NCI-H2196 treated with DMSO at 0.1 percent for 48 hours (cell line): Measurements from ENCODE around the gene FAM219A.

Experiments
- DNase-seq: peaks from one replicate; lab custom pipeline; 2025; ENCODE audit not compliant: unreplicated experiment; lab: John Stamatoyannopoulos, UW

The FAM219A gene

DNA sequence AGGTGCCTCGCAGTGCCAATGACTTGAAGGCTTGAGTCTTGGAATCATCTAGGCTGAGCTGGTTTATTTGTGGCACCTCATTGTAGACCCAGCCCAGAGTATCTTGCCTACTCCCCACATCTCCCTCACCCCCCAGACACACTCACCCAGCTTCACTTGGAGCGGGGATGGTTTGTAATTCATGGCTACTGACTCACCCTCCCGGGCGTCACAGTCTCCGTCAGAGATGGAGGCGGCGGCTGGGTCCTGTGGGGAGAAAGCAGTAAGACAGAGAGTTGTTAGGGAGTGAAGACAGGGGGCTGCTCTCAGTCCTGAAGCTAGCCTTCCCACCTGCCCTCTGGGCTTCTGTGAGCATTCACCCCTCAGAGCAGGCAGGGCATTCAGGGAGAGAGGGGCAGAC is 52.7 kb downstream of the FAM219A start:
- no peak for DNase-seq

DNA sequence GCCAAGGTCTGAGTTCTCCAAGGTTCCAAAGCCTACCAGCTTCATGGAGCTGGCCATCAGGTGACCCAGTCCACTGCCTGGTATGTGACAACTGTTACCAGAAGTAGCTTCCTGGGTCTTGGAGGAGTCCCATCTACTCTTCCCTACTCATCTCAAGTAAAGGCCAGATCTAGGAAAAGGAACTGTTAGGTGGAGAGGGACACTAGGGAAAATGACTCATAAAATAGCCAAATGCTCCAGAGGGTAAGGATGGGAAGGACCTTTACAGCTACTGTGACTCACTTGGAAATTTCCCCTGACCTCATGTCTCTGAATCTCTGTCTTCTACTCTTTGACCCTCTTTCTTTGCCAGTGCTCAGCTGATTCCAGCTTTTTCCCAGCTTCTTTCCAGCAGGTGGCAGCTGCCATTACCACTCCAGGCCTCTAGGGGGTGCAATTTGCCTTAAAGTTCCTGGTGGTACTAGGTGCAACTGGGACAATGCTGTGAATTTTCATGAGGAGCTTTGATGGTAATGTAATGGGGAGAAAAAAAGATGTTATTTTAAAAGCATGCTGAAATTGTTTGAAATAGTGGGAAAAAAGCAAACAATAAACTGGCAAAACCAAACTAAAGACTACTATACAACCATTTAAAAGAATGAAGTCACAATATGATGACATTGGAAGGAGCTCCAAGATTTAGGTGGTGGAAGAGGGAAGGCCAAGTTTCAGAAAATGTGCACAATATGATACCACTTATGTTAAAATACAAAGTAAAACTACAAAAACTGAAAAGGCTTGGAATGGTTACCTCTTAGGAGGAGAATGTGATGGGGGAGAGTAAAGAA is 54.6 kb downstream of the FAM219A start:
- DNase-seq: peak; percentile 60

DNA sequence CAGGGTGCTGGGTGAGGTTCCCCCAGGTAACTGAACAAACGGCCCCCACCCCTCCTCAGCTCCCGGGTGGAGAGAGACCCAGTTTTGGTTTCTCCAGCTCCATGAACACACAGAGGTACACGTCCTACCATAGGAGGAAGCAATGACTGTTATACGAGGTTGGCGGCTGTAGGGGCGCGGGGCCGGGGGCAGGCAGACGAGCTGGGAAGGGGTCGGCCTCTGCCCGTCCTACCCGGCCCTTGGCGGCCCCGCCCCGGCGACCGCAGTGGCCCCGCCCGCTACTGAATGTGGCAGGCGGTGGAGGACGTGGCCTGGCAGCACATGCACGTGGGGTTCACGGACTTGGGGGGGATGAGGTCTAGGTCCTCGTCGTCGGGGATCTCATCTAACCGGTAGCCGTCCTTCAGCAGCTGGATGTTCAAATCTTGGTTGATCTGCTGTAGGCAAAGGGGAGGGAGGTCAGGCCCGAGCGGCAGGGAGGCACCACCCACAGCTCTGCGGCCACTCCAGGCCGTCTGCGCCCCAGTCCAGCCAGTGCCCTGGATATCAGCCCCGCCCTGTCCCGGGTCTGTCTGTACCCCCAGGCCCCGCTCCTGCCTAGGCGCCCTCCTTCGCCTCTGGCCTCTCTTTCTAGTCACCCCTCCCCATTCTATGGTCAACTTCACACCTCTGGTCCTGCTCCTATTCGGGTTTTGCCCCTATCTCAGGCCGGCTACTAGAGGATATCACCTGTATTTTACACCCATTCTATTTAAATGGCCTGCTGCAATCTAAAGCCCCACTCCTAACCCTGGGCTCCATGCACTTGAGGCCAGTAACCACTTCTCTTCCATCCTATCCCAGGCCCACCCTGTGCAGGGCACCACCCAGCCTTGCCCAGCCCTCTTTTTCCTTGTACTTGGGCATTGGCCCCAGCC is 57.4 kb downstream of the FAM219A start:
- DNase-seq: no peak

DNA sequence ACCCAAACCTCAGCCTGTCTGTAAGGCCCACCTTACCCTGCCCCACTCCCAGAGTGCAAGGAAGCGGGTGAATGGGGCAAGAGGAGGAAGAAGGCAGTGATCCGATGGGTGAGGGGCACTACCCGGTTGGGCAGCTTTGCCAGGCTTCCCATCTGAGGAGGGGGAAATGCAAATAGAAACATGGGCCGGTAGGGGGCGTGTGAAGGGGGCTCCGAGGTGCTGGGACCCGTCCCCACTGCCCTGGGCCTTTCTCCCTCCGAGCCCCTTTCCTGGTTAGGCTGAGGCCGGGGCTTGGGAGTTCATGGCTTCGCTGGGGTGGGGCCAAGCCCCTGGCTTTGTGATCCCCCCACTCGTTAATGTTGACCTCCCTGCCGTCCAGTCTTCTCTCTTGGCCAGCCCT is 58.1 kb downstream of the FAM219A start:
- no peak for DNase-seq

DNA sequence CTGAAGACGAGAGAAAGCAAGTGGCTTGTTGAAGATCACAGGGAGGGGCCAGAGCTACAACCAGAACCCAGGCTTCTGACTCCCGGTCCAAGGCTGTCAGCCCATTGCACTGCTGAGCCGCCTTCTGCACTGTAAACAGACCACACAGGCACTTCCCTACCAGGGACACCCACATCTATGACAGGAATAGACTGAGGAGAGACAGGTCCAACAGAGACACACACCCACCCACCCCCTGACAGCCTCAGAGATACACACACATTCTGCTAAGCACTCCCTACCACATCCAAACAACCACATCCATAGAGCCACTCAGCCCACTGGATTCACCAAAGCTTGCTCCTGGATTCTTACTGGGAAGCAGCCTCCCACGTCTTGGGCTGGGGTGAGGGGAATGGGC is 58.6 kb downstream of the FAM219A start:
- no peak for DNase-seq

DNA sequence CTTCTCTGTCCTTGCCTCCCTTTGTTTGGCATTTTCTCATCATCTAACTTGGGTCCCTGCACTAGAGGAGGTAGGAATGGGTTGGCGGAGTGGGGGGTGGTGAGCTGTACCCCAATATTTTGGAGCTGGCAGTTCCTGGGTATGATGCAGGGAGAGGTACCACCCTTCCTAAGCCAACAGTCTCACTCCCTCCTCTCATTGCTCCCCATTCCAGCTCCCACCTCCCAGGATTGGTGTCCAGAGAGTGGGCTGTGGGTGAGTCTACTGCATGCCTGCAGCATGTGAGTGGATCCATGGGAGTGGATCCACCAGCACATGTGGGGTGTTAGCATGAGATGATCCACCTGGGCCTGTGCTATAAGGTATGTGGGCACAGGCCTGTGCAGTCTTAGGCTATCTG is 59.5 kb downstream of the FAM219A start:
- DNase-seq: no peak

DNA sequence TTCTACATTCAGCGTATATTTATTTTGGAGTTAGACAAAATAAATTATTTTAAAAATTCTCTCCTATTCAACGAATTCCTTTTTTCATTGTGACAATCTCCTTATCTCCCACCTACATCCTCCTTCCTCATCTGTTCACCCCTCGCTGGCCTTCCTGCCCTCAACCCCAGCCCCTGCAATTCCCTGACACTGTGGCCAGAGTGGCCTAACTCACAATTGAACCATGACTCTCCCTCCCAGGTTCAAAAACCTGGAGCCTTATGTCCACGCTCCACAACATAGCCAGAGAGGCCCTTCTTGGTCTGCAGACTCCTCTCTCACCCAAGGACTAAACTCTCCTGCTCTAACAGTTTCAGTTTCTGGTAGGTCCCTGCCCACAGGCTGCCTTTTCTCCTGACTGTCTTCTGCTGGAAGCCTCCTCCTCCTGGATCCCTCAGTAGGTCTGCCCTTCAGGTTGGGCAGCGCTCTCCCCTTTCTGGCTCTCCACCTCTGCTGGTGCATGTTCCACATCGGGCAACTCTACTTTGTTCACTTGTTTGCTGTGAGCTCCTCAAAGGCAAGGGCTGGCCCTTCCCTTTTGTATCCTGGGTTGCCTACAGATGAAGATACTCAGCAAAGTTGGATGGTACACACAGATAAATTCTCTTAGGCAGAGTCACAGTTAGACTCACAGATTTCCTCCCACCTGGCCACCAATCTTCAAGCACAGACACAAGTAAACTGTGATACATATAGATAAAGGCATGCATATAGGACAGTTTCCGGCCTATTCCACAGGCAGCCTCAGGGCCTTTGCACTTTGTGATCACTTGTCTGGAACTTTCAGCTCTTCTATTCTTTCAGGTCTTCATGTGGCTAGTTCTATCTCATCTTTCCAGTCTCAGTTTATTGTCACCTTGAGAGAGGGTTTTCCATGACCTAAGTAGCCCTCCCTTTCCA is 61.8 kb downstream of the FAM219A start:
- DNase-seq: no peak

DNA sequence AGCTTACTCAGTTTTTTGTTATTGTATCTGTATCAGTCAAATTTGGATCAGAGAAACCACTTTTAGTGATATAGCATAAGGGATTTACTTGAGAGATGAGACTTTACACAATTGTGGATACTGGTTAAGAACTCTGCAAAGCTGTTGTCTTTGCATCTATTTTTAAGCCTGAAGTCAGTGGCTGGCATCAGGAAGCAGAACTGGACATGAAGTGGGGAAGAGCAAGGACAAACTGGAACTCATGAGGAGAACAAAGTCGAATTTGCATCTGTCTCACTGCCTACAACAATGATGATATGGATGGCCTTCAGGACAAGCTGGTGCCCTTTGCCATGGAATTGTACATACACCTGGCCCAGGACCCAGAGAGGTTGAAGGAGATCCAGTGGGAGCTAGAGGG is 65.9 kb downstream of the FAM219A start:
- no peak for DNase-seq

DNA sequence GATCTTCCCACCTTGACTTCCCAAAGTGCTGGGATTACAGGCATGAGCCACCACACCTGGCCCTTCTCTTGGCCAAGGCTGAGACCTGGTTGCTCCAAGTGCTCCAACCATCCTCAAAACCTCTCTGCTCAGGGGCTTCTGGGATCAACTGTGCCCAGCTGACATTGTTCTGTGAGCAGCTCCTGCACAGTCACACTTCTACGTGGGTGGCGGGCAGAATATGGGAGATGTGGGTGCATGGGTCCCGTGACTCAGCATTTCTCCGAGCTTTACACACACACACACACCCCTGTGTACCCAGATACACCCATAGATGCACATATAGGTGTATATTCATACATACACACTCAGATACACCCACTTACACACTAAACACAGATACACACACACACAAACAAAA is 71.1 kb downstream of the FAM219A start:
- no peak for DNase-seq

DNA sequence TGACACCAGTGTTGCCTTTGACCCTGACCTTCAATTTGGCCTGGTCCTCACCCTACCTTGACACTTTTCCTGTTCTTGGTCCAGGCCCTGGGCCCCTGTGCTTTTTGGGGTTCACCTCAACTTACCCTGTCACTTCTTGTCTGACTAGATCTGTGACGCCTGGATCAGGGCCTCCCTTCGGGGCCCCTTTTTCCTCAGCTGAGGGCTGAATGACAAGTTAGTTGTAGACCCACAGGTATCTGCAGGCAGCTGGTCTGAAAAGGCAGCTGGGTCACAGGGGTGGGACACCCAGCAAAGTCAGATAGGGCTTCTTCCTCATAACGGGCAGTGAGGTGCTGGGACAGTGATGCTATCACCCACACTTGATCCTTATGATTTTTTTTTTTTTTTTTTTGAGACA is 71.7 kb downstream of the FAM219A start:
- DNase-seq: no peak

DNA sequence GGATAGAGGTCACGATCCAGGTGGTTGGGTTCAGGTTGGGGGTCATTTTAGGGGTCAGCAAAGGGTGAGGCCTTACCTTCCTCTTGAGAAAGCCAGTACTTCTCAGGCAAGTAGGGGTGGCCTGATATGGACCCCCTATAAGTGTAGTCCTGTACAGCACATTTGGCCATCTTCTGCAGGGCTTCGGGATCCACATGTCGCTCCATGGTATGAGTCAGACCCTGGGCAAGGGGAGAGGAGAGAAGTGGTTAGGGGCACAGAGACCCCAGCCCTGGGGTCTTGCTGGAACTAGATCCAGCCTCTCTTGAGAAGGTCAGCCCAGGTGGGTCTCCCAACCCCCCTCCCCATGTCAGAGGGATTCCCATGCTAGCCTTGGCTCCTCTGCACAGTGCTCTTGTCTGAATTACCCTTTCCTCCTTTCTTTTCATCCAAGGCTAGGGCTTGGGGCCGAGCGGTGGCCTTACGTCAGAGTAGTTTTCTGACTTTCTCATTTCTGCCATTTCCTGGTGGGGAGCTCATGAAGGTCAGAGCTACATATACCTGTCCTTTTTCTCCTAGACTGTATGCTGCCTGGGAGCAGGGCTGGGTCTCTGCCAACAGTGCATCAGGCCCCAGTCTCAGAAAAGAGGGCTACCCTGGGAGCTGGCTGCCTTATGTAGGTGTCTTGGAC is 72.7 kb downstream of the FAM219A start:
- no peak for DNase-seq

DNA sequence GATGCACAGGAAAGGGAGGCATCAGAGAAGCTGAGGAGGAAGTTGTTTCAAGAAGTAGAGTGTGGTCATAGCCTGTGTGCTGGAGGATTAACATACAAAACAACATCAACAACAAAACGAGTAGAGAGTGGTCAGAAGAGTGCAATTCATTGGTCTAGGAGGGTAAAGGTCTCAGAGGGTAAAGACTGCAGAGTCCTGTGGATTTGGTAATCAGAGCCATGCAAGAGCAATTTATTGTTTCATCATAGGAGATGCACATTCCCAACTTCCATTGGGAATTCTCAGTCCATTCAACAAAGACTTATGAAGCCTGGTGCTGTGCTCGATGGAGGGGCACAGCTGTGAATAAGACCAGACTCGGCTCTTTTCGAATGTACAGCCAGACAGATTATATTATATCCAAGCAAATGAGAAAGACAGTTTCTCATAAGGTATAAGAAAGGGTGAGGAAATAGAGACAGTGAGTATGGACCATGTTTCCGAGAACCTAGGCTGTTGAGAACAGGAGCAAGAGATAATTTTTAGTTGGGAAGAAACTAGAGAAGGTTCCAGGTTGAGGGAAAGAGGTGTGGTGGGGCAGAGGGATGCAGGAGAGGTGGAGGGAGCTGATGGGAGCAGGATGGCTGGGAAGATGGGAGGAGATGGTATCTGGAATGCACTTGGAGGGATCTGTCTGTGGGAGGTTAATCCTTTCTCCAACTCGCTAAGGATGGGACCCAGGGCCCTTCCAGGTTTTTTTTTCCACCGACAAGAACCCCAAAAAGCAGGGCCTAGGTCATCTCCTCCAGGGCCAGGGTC is 73.8 kb downstream of the FAM219A start:
- DNase-seq: no peak

DNA sequence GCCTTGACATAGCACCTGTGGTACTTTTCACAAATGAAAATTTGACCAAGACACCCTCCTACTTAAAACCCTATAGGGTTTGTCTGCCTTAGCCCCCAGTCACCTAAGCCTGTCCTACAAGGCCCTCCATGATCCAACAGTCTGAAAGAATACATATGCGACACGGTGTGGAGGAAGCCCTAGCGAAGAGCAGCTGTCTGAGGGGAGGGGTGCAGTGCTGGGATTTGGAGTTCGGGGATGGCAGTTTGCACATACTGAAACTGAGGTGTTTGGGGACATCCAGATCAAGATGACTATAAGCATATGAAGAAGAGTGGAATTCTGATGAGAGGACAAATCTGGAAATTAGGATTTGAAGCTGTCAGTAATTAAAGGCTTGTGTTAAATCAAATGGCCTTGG is 74.5 kb downstream of the FAM219A start:
- DNase-seq: no peak

DNA sequence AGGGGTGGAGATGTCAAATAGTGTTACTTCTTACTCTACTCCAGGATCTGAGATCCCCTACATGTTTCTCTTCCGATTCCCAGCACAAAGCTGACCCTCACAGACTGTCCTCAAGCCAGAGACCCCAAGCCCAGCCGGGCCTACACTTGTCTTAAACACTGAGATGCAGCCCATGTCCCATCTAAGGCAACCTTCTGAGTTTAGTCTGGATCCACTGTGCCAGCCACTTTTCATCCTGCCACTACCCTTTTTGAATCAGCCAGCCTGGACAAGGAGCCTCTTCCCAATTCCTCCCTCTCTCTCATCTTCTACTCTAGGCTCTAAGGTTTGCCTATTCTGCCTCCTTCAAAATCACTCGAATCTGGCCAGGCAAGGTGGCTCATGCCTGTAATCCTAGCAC is 75.5 kb downstream of the FAM219A start:
- no peak for DNase-seq

DNA sequence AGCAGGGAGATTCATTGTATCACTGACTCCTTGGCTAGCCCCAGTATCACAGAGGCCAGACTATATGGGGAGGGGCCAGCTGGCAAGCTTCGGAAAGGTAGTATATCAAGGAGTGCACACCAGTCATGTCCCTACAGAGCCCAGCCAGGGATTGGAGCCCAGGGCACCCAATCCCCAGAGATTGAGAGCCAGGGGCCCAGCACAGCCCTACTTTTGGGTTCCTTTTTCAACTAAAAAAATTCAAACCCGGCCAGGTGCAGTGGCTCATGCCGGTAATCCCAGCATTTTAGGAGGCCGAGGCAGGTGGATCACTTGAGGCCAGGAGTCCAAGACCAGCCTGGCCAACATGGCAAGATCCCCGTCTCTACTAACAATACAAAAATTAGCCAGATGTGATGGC is 76.3 kb downstream of the FAM219A start:
- DNase-seq: no peak

DNA sequence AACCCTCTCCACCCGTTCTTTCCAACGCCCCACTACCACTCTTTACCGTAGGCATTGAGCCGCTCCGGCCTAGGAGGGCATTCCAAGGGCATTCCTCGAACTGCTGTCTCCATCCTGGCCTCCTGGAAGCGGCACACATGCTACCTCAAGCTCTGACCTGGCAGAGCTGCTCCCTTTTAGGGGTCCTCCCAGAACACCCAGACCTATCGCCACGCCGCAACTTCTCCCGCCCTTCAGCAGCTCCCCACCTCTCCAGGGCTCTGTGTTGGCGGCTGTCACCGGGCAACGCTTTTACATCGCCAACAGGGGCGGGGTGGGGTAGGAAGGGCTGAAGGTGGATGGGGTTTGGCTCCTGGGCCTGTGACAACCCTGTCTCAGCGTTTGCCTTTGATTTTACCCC is 77.0 kb downstream of the FAM219A start:
- DNase-seq: no peak

DNA sequence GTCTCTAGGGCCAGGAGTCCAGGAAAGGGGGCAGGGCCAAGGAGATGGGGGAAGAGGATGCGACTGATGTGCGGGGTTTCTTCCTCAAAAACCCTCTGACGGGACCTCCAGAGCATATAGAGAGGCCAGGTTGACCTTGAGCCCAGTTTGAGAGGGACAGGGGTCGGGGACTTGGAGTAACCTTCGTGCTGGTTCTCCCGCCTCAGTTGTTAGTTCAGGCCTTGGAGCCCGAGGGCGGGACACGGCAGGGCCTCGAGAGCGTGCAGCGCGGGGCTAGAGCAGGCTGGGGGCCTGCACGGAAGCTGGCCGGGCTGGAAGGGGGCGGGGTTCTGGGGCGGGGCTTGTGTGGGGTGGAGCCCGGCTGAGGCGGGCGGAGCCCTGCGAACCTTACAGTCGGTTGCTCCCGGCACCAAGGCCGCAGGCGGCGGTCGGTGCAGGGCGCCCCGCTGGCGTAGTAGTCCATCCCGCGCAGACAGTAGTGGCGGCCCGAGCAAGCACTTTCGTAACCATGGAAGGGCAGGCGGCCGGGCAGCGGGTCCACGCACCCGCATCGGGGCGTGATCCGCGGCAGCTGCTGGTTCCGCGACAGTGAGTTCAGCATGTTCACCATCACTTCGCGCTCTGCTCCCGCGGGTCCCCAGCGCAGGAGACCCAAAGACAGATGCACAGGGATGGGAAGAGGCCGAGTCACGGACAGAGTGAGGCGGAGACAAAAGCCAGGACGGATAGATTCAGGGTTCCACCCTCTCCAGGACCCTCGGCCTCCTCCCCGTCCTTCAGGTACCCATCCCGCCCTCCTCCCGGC is 77.7 kb downstream of the FAM219A start:
- DNase-seq: peak; percentile 23

DNA sequence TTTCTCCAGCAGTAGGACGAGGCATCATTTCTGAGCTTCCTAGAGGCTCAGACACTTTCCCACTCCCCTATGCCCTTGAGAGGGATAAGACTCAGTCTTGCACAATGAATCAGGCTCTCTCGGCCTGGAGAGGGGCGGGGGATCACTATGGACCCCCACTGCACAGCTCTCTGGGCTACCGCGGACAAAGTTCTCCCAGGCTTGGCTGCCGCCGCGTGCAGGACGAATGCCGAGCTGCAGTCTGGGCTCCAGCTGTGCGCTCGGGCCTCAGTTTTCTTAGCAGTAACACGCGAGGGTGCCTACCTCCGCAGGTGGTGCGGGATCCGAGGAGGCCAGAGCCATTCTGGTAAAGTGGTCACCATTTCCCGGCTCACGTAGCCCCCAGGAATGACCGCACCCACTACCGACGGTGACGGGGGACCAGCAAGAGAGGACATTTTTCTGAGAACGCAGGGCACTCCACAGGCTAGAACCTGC is 78.3 kb downstream of the FAM219A start:
- DNase-seq: no peak
